NCI-H2196 (cell line): ENCODE measurements around the gene FAM204A.

Experiments used
- DNase-seq: peaks from one replicate; lab custom pipeline; 2025; ENCODE audit not compliant: unreplicated experiment; lab: John Stamatoyannopoulos, UW

The FAM204A gene

DNA sequence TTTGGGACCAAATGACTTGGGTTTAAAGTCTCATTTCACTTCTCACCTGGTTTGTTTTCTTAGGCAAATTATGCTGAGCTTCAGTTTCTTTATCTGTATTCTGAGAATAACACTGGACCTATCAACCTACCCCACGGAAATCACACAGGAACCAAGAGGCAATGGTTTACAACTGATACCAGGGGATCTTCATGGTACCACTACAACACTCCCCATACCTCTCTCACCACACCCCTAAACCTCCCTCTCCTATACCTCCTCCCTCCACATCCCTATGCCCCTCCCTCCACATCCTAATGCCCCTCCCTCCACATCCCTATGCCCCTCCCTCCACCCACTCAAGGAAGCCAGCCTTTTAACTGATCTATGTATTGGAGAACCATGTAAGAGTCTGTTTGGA lies 9.9 kb downstream of the FAM204A start:
- no peak for DNase-seq

DNA sequence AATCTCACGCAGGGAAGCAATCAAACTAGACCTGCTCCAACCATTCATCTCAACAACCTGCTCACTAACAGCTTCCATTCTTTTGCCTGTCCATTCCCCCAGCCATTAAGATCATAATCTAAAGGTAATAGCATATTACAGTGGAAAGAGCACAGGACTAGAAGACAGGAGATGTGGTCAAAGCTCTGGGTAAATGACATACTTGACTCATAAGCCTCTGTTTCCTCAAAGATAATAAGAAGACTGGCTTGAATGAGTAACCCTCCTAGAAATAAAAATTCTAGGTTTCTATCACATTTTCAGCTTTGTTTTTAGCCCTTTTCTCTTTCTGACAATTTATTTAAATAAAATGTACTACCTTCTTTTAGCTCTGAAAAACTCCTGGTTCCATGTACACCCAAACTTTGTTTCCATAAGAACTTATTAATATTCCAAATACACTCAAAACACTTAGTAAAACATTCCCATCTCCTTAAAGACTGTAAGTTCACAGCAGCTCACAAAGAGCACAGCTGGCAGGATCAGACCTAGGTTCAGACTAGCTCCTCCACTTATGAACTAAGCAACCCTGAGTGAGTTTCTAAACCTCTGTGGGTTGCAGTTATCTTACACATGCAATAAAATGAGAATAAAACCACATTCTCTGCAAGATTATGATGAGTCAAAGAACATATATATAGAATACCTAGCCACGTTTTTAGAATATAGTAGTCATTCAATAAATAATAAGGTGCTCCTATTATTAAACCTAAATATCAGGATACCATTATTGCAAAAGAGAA lies 11.6 kb downstream of the FAM204A start:
- no peak for DNase-seq

DNA sequence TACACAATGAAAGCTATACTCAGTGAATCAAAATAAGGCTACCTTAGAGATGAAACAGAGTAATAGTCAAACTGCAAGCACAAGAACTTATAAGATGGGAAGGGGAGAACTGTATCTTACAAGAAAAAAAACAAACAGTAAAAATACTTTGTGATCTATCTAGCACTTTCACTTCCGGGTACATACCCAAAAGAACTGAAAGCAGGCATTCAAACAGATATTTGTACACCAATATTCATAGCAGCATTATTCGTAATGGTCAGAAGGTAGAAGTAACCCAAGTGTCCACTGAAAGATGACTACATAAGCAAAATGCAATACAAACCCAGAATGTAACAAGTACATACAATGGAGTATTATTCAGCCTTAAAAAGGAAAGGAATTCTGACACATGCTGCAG lies 18.0 kb downstream of the FAM204A start:
- no peak for DNase-seq

DNA sequence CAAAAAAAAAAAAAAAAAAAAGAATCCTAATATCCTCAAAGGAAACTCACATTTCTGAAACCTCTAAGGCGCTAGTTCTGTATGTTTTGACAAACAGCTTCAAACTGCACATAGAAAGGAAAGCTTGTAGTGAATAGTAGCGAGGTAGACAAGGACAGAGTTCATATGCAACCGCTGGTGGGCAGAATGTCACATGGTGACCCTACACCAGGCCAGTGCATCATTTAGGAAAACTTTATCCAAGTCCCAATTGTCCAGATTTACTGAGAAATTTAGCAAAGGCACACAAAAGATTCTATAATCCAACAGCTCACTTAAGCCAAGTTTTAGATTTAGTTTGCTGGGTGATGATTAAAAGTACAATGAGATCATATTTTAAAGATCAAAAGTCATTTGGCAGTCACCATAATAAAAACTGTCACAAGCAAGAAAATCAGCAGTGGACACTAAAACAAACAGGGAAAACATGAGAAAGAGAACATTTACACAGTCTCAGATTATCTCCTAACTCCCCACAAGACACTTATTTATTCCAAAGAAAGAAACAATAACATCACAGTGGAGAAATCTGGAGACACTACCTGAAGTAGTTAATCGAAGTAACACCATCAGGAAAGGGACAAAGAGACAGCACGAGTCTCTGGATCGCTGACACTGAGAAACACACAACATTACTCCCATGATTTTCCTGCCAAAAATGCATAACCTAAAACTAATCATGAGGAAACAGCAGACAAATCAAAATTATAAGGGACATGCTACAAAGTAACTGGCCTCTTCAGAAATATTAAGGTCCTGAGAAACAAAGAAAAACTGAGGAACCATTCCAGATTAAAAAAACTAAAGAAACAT lies 20.2 kb downstream of the FAM204A start:
- DNase-seq: no peak

DNA sequence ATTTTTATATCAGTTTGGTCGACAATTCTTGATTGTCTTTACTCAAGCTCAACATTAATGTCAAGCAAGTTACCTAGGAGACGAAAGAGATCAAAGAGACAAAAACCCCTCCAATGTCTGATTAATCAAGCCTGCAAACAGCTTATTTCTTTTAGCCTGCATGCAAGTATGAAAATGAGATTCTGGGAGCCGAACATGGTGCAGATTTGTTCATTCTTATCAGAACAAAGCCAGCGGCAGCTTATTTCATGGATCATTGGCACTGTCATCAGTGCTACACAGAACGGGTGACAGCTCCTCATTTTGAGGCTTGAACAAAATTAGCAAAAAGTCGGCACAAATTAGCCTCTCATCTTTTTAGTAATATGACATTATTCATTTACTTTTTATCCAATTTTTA lies 26.5 kb downstream of the FAM204A start:
- DNase-seq: no peak

DNA sequence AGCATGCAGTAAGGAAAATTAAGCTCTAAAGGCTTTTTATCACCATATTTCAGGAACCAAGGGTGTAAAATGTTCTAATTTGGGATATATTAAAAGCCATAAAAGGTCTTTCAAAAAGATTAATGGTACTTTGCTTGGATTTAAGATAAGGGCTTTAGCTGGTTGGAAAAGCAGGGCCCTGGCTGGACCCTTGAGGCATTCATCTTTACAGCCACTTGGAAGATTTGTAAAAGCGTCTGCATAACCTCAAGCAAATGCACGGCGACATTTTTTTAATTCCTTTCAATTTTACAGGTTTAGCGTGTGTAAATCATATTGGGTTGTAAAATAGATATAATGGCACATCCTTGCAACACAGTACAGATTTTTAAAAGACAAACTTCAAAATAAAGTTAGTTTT lies 27.2 kb downstream of the FAM204A start:
- no peak for DNase-seq

DNA sequence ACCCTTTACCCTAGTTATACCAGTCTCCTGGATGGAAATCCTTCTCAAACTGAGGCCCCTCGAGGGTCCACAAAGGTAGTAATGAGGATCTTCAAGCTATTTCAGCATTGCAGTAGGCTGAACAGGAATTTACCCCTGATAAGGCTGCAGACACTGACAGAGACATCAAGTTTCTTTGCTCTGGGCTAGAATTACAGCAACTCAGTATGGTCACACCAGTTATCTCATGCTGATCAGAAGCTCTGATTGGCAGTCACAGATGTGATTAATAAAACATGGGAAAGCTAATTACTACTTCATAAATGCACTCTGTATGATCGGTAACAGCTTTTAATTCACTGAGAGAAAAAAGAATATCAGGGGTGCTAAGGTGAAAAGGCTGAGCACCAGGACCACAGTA lies 30.6 kb downstream of the FAM204A start:
- DNase-seq: no peak

DNA sequence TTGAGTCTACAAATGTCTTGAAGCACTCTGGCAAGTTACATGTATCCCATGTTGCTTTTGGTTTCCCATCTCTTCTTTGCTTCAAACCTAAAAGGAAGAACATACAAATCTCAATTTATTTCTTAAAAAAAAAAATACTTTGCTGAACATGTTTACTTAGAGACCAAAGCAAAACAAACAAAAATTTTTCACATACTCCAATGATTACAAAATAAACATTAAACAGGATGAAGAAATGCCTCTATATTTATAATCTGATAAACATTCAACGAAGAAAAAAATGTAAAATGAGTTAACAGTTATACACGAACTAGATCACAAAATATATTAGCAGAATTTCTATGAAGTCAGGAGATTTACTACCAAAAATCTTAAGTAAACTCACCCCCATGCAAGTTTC lies 31.3 kb downstream of the FAM204A start:
- no peak for DNase-seq

DNA sequence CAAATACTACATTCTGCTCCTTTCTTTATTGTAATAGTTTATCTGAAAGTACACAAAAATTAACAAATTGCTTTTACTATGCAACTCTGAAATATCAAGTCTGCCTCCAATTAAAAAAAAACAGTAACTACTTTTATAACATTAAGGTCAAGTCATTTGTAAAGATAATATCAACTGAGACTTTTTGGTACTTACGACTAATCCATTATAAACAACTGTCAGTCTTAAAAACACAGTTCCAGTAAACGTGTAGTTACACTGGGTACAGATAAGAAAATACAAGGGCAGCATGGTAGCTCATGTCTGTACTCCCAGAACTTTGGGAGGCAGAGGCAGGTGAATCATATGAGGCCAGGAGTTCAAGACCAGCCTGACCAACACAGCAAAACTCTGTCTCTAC lies 32.2 kb downstream of the FAM204A start:
- no peak for DNase-seq

DNA sequence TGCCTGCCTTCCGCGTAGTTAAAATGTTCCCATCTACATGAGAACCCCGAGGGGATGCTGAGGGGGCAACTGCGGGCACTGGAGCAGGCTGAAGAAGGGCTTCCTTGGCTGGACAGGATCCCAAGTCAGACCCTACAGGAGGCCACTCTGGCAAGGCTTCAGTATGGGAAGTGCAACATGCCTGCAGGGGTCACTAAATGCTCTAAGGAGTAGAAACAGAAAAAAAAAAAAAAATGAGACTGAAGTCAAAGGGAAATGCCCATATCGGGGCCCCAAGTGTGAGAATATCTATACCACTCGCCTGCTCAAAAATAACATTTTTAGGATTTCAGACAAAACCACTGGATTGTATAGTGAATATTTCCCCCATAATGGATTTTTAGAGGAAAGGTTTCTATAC lies 33.5 kb downstream of the FAM204A start:
- DNase-seq: no peak

DNA sequence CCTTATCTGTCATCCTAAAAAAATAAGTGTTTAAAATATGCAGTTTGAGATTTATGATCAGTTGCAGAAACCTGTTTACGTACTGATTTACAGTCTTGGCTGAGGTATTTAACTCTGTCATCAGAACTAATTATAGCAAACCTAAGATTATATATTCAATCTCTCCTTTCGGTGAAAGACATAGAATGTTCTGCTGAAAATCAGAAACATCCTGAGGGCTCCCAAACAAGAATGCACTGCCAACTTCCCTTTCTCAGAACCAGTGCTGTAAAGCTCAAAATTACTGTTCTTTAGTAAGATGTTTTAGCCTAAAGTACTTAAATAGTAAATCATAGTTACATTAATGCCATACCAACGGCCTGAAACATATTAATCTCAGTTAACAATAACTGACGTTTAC lies 34.3 kb downstream of the FAM204A start:
- no peak for DNase-seq

DNA sequence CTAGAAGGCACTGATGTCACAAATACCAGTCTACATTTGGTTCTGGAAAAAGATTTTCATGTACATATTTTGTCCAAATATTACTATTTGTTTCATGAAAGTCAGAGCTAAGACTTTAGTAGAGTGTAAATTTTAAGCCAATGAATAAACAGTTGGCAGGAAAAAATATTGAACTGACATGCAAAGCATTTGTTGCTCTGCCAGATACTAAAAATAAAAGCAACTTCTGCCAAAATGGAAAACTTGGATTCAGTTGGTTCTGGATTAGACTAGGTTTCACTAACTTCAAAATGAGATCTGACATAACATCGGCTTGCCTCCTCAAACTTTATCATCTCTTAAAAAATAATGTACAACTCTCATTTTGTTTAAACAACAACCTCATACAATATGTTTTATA lies 34.9 kb downstream of the FAM204A start:
- no peak for DNase-seq

DNA sequence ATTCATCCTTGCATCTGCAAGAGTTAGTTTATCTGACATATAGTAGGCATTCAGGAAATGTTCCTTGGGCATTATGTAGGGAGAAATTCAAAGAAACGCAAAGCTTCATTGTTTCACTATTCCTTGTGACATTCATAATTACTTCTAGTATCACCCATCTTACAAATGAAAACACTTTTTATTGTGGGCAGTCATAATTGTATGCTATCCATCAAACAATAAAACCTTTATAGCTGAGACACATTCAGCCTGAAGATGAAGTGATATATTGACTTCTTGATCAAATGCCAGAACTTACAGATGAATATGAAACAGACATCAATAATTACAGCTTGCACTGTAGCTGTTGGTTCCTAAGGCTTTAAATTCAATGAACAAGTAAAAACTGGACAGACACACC lies 36.4 kb downstream of the FAM204A start:
- DNase-seq: no peak

DNA sequence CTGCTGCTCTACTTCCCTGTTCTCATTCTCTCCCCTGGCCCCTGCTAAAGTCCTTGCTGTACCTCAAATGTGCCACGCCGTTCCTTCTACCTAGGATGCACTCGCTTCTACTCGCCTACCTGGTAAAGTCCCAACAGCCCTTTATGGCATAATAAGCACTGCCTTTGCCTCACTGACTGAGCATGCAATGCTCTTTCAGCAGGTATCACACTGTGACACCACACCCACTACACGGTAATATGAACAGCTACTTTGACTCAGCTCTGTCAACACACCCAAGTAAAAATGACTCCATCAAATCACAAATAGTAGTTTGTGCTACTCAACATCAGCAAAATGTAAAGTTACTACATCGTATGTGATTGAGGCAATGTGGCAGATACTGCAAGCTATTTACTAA lies 37.6 kb downstream of the FAM204A start:
- DNase-seq: no peak

DNA sequence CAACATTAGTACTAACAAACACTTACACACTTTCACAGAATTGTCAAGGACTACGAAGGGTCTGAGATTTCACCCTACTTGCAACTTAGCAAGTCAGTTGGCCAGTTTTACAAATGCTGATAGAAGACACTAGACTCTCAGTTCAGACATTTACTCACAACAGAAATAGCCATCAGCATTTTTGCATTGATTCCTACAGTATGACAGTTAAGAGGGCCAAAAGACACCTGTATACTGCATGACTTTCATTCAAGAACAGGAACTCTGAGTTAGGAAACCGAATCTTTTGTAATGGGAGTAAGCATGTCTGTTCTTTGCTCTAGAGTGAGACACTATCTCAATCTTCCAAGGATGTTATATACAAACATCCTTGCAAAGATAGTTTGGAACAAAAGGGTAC lies 40.9 kb downstream of the FAM204A start:
- no peak for DNase-seq

DNA sequence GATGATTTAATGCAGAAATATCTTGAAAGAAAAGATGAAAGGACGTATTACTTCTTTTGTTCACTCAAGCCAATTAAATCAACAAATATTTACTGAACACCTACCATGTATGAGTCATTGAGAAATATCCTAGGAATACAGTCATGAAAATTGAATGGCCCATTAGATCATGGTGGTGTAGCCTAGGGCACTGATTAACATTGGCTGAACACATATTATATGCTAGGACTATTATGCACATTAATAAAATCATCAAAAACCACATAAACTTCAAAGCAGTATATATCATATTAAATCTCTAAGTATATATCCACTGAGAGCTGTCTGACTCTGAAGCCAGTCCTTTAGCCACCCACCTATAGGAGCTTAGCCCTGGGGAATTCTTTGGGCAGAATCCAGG lies 41.8 kb downstream of the FAM204A start:
- DNase-seq: no peak

DNA sequence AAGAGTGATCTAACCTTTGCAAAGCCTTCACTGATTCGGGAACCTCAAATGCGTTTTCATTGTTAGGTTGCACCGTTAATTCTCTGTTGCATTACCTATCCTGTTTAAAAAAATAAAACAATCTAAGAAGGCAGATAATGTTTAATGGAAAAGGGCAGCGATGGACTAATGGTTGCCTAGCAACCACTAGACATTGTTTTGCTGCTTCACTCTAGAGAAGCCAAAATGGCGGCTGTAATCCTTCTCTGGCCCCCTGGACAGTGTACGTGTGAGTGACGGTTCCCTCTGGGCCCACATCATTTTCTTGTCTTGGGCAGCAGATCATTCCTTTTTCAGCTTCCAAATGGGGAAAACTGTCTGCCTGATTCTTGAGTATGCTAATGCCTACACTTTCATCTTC lies 43.3 kb downstream of the FAM204A start:
- no peak for DNase-seq

DNA sequence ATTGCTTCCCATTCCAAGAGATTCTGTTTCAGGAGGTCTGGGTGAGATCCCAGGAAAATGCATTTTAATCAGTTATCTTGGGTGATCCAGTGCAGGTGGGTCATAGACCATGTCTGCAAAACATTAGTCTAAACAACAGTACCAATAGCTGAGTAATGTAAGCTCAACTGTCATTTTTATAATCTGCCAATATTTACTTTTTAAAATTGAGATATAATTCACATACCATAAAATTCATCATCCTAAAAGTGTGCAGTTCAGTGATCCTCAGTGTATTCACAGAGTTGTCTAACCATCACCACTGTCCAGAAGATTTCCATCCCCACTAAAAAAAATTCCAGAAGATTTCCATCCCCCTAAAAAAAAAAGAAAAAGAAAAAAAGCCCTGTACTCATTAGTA lies 51.0 kb downstream of the FAM204A start:
- DNase-seq: no peak

DNA sequence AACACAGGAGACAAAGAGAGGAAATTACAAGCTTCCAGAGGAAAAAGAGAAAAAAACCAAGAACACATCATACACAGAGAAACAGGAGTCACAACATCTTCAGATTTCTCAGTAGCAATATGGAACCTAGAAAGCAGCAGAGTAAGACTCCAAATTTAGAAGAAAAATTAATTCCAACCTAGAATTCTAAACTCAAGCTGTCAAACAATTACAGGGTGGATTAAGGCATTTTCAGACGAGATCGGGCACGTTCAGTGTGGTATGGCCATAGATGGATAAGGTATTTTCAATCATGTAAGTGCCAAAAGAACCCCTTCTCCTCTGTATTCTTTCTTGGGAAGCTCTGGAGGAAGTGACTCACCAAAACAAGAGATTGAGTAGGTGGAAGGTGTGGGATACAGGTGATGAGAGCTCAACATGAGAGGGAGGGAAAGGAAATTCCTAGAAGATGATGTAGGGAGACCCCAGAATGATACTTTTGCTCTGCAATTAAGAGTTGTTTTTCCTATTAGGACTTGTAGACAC lies 51.6 kb downstream of the FAM204A start:
- no peak for DNase-seq

DNA sequence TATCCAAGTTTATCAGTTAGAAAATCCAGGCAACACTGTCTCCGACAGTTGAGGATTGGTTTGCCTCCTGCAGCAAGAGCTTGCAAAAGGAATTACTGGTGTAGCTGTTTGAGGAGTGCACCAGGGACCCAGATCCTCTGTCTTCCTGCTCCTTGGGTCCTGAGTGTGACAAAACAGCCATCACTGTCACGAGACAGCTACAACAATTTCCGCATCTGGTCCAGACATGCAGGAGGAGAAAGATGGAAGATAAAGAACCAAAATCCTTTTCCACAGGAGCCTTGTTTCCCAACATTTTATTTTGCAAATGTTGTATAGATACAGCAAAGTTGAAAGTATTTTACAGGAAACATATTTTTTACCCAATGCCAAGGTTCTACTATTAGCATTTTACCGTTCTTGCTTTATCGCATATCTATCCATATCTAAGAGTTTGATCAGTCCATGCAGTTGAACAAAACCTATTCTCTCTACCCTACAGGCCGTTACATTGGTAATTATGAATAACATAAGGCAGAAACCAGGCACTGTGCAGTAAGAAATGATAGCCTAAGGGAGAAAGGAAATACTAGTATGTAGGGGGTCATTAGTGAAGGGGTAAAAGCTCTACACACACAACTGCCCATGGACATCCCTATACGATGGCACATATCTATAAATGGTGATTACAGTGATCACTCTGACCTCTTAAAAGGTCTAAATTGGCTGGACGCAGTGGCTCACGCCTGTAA lies 54.9 kb downstream of the FAM204A start:
- DNase-seq: no peak

DNA sequence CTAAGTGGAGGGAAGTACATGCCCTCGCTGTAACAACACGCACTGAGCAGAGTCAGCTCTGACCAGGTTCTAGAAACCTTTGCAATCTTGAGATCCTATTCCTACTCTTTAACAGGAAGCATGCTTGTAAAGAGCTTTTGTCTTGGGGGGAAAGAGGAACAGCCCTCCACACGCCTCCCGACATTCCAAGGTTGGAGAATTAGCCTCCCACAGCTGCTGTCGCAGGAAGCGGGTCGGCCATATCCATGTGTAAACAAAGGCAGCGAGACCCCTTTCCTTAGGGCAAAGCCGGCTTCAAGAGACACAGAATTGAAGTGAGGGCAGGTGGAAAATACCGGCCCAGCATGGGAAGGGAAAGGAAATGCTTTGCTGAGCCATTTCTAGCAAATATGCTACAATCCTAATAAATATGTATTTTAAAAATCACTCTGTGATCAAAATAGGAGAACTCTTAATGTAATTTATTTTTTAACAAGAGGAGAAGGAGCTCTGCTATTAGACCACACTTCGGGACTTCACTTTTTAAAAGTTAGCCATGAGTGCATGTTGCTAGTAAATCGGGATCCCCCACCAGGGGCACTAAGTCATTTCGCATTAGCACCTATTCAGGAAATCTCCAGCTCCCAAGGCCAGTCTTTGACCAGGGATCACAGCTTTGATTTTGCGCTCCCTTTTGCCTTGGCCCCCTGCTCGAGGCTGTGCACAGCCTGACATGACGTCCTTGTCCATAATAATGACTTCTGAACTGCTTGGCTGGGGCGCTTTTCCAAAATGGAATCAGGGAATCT lies 55.9 kb downstream of the FAM204A start:
- no peak for DNase-seq
